Measurements from ENCODE around the gene BFAR.

DNA sequence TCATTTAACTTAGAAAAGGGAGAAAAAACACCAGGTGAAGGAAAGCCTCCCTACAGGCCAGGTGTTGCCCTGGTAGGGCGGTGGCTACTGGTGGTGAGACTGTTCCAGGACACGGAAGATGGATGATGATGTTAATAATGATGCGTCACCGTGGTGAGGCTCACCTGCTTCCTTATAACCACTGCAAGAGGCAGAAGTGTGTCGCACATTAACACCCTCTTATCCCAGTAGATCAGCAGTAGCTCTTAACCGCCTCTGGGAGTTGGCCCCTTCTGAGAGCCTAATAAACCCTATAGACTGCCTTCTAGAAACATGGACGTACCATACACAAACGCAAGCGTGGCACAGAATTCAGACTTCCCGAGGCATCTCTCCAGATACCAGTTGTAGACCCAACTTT lies 7.8 kb downstream of the BFAR start:
- TF ChIP-seq POLR2AphosphoS5 (IDR thresholded peaks at IDR 0.05; ENCODE audit: low read depth, low read length) (no peak), POLR2A (IDR thresholded peaks at IDR 0.05; ENCODE audit: low read depth, low read length) (no peak), TAF1 (IDR thresholded peaks at IDR 0.05; ENCODE audit: borderline replicate concordance, low read depth, low read length) (no peak)

Measured in GM12892 (cell line).